GM21390 (cell line): ENCODE results near the gene TAGLN.

Experiments
- ATAC-seq: cut with Tn5 transposase; IDR thresholded peaks from one replicate; pipeline ENCODE4 v1.9.1; 2021; ENCODE audit not compliant: unreplicated experiment

Gene TAGLN

DNA sequence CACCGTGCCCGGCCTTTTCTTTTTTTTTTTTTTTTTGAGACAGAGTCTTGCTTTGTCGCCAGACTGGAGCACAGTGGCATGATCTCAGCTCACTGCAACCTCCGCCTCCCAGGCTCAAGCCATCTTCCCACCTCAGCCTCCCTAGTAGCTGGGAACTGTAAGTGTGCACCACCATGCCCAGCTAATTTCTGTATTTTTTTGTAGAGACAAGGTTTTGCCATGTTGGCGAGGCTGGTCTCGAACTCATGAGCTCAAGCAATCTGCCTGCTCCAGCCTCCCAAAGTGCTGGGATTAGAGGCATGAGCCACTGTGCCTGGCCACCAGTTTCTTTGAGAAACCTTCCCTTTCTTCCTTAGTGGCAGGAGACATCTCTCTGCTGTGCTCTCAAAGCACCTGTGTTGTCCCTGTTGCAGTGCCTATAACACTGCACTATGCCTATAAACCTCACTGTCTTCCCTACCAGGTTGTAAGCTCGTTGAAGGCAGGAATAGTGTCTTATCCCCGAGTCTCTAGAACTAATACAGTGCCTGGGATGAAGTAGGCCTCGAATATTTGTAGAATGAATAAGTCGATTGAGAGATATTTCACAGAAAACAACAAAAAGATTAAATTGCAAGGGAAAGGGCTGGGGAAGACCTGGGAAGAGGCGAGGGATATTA lies 13.7 kb downstream of the TAGLN start:
- ATAC-seq: no peak

DNA sequence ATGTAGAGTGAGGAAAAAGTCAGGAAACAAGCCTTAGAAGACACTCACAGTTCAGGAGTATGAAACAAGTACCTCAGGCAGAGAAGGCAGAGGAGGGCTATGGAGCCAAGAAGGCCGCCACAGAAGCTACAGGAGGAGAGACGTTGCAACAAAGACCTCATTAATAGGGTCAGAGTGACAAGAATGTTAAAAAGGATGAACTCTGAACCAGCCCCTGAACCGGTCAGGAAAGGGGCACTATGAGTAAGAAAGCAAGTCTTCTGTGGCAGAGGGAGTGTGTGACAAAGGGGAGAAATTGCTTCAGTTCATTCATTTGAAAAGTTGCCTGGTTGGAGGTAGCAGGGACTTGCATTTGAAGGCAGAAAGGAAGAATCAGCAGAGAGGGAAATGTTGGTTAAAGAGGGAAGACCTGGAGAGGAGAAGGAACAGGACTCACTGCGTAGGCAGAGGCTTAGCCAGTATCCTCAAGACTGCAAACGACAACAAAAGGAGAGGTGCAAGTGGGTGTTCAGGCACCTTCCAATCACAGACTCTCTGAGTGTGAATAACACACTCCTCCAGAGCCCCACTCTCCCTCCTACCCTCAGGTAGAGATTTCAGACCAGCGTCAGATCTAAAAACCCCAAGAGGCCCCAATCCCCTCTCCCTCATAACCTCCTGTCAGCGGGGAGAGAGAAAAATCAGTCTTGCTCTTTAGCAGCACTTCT lies 15.4 kb downstream of the TAGLN start:
- no peak for ATAC-seq

DNA sequence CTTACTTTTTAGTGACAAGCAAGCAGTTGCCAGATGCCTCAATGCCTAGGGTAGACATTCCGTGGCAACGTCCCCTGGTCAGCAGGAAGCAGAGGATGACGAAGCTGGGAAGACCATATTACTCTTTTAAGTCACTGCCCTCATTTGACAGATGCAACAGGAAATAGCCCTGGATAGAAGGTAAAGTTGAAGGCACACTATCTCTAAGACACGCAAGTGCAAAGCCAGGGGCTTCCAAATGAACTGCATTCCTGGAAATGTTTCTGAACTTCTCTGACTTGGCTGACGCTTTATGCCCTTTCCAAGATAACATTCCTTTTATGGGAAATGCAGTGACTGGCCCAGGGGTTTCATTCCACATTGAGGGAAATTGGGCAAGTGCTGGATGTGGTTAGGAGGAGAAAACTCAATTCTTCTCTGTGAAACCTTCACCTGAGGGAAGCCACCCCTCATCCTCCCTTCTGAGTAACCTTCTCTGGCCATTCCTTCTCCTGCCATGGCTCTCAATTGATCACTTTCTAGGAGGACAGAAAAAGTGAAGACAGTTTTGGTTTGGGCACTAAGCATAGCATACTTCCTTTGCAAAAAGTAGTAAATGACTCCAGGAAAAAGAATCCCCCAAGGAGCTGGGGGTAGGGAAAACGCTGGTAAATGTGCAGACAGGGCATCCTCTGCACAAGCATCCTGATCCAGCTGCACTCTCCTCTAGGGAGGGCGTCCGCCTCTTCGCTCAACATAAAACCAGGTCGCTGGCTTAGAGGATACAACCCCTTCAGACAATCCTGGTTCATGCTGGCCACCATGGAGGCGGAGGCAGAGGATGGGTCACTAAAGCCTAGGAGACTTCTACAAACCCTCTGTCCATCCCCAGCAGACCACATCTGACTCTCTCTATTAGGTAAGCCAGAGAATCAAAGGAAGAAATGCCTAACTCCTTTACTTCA lies 18.2 kb downstream of the TAGLN start:
- no peak for ATAC-seq

DNA sequence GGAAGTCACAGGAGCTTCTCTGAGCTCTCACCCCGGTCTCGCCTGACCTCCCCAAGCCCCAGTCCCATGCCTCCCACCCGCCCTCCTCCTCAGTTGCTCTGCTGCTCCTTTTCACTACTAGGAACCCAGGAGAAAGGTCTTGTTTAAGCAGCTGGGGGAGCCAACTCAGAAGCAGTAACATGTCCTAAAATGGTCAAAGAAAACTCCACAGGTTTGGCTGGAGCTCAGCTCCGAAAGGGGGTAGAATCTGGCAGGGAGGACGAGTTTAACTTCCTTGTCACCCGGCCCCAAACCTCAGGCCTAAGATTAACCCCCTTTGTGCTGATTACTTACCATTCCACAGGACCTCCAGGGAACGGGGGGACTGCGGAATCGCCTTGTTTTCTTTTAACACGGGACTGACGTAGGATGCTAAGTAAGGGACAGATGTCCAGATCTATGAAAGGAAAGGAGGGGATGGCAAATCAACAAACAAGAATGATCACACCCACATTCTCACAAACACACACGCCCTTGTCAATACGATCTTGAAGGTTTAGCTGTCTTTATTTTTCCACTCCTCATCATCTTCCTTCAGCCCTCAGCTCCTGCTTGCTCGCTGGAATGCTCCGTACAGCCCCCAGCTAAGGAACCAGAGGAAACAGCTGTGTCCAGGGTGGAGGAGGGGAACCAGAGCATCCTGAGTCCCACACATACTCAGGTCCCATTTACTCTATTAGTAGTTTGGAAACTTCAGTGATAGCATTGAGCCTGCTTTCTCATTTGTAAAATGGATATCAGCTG lies 19.2 kb downstream of the TAGLN start:
- no peak for ATAC-seq

DNA sequence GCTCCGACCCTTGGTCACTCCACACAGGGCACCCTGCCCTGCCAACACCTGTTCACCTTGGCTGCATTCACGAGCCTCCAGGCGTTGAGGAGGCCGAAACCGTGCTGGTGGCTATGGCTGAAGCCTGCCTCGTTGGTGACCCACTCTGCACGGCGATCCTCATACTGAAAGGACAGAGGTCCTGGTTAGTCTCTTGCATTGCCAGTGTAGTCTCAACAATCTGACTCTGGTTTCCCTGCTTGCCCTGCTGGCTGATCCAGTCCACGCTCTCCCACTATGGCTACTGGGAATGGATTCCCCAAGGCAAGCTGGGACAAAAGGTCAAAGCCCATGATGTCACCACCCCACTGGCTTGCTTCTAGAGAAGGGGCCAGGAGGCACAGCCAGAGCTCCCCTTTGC lies 19.8 kb downstream of the TAGLN start:
- no peak for ATAC-seq

DNA sequence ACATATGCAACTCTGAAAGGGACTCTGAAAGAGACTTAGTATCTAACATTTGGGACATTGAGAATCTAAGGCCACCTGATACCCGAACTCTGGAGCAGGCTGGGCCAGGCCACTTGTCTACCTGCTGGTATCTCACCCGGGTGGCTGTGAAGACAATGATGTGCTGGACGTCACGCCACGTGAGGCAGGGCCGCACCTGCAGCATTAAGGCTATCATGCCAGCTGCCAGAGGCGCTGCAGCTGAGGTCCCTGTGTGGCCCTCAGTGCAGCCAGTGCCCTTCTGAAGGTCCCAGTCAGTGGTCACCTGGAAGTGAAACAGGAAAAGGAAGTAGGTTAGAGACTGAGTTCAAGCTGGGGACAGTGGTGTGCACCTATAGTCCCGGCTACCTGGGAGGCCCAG lies 20.3 kb downstream of the TAGLN start:
- no peak for ATAC-seq

DNA sequence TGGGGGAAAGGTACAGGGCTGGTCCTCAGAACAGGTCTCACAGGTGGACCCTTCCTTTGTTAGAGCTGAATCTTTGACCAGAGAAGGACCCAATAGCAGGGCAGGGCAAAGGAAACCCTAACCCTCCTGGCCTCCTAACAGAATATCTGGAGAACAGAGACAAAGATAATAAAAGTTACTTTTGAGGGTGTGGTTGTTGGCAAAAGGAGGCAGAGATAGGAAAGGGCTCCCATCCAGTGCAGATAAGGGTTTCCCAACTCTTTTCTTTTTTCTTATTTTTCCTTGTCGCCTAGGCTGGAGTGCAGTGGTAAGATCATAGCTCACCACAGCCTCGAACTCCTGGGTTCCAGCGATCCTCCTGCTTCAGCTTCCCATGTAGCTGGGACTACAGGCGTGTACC lies 20.8 kb downstream of the TAGLN start:
- no peak for ATAC-seq

DNA sequence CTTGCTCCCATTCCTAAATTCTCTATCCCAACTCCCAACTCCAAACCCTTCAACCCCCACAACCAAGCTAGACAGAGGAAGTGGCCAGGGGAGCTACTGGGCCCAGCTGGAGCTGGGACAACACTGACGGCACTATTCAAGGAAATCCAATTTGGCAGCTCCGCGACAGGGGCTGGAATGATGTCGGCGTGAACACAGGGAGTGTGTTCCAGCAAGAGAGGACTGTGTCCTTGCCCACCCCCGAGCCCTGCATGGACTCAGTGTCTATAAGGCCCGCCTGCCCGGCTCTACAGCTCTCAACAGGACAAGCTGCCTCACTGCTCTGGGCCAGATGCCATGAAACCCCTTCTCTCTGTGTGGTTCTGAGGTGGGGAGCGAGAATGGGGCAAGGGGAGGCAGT lies 21.4 kb downstream of the TAGLN start:
- no peak for ATAC-seq

DNA sequence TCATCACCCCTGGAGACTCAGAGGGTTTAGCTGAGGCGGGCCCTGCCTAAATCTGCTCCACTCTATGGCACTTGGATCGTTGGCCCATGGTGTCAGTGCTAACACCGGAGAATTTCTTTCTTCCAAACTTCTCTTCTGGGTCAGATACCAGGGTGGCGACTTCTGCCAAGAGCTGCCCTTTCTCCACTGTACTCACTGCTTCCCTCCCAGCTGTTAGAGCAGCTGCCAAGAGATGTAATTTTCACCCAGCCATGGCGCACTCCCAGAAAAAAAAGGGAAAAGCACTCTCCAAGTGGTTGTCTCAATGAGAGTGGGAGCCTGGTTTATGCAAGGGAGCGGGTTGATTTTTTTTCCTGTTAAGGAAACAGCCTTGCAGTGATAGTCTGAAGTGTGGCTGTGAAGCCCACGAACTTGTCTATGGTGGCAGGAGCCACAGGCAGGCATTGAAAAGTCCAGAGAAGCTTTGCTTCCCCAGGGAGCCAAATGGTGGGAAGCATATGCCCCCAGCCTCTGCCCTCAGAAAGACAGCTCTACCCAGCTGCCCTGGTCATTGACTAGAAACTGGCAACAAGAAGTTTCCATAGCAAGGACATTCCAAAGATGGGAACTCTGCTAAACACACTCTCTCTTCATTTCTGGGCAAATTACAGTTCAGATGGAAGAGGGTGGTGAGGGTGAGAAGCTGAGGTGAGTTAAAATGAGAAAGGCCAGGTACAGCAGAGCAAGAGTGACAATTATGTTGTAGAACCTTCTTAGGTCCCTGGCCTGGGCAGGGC lies 22.0 kb downstream of the TAGLN start:
- ATAC-seq: no peak

DNA sequence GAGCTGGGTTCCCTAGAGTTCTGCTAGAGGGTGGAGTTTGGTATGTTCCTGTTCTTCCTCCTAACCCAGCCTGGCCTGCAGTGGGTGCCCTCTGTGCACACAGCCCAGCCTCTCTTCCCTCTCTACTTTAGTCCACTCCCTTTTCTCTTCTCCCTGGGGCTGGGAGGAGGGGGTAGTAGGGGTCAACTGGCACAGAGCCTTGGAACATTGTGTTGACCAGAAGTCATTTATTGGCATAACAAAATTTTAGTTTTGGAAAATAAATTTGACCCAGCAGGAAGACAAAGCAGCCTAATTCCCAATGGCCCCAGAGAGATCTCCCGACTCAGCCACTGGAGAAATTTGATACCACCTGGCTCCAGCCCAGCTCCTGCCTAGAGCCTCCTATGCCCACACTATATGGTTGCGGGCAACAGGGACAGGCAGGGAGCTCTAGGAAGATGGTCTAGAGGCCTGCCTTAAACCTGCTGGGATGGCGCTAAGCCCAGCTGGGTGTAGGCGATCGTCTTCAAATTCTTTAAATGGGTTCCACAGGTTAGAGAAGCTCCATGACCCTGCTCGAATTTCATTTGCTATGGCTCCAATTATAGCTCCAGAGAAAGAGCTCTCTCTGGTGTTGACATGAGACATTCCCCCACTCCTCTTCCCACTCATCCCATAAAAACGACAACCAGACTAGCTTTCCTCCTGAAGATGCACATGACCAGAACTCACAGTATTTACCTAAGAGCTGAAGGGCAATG lies 22.8 kb downstream of the TAGLN start:
- ATAC-seq: no peak

DNA sequence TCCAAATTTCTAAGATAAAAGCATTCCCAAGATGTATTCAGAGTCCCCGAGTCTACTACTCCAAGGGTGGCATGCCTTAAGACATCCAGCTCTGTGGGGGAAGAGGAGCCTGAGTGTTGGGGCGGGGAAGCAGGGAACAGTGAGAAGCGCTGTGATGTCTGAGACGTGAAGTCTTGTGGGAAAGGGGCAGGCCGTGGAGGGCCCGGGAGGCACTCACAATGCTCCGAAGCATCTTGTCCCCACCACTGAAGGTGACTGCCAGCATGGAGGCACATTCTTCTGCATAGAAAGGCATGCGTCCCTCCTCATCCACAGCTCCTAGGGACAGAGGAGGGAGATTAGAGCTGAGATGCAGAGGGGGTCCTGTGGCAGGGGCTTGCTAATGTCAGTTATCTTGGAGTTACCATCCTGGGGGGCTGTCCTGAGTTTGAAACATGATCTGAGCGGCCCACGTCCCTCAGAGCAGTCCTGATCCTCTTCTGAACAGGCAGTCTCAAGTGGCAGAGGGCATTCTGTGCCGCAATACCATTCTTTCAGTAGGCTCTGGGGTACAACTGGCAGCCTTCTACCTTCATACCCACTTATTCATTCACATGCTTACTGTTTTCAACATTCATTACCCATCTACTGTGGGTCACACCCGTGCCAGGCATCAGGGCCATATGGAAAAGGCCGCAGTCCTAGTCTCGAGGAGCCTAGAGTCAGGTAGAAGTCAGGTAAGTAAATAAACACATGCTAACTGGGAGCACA lies 24.0 kb downstream of the TAGLN start:
- ATAC-seq: no peak

DNA sequence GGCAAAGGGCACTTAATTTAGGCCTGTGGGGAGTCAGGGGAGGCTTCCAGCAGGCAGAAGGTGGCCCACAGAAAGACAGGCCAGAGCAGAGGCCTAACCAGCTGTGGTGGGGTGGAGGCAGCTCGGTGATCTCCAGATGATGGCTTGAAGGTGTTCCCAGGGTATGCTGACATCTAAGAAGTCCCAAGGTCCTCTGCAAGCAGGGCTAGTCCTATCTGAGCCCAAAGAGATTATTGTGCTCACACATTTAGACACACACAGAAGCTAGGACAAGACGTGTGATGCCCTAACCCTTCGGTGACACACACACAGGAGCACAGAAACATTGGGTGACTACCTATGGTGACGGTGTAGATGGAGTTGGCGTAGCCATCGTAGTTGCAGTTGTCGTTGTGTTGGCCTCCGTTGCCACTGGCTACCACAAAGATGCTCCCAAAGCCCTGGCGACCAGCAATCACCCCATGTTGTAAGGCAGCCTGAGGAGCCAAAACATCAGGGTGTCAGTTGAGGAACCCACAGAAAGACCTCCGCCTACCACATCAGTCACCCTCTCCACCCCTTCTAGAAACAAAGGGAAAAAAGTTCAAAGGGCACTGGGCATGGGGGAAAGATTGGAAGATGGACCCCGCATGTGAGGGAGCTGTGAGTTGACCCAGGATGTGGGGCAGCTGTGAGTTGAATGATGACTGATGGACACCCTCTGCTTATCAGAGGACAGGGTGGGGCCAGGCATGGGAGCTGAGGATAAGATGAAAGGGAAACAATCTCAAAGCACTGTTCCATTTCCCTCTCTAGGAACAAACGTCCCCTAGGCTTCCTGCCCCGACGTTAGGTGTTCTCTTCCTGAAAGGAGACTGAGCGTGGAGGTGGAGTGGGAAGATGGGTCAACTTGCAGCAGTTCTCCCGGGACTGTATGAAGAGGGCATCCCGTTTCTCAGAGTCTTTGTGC lies 24.8 kb downstream of the TAGLN start:
- no peak for ATAC-seq

DNA sequence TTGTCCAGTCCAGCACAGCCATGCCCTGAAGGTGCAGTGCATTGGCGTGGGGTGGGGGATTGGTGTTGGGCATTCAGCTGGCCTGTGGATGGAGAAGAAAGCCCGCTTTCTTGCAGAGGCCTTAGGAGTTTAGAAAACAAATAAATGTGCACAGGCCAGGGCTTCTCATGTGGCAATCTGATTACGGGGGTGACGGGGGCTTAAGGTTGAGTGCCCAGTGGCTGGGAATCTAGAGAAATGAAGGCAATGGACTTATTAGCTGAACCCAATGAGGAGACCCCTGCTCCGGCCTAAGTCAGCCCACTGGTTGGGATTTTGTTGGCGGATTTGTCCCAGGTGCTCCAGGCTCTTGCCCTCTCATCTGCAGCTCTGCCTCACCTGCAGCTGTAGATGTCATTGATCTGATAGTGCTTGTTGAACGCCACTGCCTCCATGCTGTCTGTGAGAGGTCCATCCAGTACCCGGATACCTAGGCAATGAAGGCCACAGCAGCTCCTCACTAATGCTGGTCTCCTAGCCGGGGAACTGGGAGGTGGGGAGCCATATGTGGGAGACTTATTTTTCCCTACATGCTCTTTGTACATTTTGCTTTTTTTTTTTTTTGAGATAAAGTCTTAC lies 26.5 kb downstream of the TAGLN start:
- ATAC-seq: no peak

DNA sequence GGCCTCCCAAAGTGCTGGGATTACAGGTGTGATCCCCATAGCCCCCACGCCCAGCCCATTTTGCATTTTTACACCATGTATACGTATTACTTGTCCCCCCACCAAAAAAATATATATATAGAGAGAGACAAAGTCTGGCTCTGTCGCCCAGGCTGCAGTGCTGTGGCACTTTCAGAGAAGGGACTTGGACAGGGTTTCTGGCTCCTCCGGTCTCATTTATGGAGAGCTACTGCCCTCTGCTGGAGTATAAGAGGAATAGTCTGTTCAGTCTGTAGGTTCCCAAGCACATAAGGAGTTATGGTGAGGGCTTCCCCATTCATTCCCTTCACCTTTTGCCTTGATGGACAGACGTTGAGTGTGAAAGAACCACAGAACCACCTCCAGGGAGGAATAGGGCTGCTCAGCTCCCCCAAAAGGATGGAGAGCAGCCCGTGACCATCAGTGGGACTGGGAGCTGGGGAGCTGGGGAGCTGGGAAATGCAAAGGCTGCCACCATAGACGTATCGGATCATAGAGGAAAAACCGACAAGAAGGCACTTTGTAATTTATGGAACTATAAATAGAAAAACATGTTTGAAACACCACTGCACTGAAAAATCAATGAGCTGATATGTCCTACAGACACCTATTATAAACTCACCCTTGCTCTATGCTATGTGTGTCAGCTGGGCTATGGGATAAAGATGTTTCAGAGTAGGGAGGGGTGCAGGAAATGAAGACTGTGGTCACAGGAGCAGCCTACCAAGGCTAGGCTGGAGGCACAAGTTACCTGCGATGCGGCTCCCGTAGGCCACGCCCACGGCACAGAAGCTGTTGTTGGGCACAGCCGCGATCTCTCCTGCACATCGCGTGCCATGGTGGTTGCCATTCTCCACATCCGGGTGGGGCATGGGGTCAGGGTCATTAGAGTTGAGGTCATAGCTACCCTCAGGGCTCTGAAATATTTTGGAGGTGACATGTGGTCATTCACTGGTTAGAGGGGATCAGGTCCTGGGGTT lies 27.5 kb downstream of the TAGLN start:
- ATAC-seq: no peak

DNA sequence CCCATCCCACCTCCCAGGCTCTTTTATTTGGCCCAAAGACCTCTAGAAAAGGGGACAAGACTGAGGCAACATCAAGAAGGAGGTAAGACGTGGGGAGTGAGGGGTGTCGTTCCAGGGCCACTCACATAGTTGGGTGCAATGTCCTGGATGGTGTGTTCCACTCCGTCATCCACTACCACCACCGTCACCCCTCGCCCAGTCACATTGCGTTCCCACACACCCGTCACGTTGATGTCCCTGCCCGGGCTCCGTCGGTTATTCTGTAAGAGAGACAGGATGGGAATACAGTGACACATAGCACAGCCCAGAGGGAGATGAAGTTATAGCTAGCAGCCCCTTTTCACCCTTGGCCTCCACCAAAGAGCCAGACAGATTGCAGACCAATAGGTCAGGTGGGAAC lies 28.9 kb downstream of the TAGLN start:
- no peak for ATAC-seq

DNA sequence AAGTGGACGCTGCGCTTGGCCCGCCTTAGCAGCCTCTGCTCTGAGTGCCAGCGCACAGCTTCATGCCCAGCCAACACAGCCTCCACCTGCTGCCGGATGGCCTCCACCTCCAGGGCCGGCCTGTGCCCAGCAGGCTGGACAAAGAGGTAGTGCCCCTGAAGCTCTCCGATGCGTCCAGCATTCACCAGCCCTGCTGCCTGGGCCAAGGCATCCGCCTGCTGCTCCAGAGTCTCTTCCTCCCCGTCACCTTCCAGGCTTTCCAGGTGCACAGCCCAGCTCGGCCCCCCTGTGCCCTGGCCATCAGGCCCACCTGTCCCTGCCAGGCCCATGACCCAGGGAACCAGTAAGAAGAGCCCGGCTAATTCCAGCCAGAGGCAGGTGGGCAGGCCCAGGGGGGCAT lies 30.2 kb downstream of the TAGLN start:
- ATAC-seq: no peak
